ENCODE results near the gene ACHE. TPM values are rescaled to one million over a fixed set of nuclear protein-coding genes. Genes with fewer than 3 reads are reported as not detected.
A peak's percentile ranks its signal among the peaks of the same experiment; 100 is the strongest.
"Not testable (repeated sequence)": the region's sequence is repeated elsewhere in the genome, so short reads cannot be mapped to it uniquely, and the experiment has no call there.

Gene ACHE
- polyA plus RNA-seq, 3 donors: 3.4 to 6.7 (median 4.6) TPM

GRCh38 chr7:100867776-100868485 lies 27.8 kb downstream of the ACHE start:
- DNase-seq (ENCODE audit: extremely low read depth in 1 of 11, low read depth in 9 of 11, low spot score in 4 of 11): no peak

- DNase-seq (ENCODE audit: extremely low read depth in 1 of 11, low read depth in 9 of 11, low spot score in 4 of 11): peak; percentile 75 to 93 (median 90)
These were observed 28.5 kb downstream of the ACHE start, which contains the start of gene TRIP6 for GRCh38 chr7:100867040-100867775. TRIP6 (plus strand) TSS chr7:100867387; CDS start chr7:100867498, 111 bp downstream.

DNA sequence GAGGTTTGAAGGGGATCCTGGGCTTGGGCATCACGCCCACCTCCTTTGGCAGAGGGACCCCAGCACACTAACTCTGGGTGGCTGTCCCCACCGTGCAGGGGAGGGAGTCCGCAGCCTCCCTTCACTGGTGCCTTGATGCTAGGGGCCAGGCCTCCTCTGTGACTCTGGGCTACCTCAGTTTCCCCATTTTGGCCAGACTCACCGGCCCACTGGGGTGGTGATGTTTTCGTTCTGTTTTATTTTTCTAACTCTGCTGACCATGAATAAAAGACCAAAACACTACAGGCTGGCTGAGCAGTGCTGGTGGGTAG lies 29.0 kb downstream of the ACHE start:
- no peak for DNase-seq (ENCODE audit: extremely low read depth in 1 of 11, low read depth in 9 of 11, low spot score in 4 of 11)

GRCh38 chr7:100865938-100866728 lies 29.6 kb downstream of the ACHE start:
- DNase-seq (ENCODE audit: extremely low read depth in 1 of 11, low read depth in 9 of 11, low spot score in 4 of 11): no peak

- no peak for DNase-seq (ENCODE audit: extremely low read depth in 1 of 11, low read depth in 9 of 11, low spot score in 4 of 11)
These were observed 30.2 kb downstream of the ACHE start for GRCh38 chr7:100865372-100865911.

DNA sequence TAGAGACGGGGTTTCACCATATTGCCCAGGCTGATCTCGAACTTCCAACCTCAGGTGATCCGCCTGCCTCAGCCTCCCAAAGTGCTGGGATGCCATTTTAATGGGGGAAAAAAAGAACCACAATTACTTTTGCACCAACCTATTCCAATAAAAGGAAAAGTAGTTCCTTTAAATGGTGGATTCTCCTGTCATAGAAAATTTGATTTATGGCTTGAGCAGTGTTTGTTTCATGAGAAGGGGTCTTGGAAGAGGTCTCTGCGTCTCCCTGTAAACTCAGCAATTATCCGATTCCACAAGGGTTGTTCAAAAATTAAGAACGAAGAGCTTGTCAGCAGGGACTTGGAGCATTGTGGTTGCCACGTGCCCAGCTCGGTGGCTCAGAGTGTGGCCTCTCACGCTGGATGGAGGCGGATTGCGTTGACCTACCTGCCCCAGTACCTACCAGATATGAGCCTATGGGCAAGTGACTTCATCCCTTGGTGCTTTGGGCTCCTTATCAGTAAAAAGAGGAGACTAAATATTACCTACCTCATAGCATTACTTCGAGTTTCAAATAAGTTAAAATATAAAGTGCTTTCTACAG lies 31.3 kb downstream of the ACHE start:
- DNase-seq (ENCODE audit: extremely low read depth in 1 of 11, low read depth in 9 of 11, low spot score in 4 of 11): no peak

GRCh38 chr7:100863406-100863950 lies 32.2 kb downstream of the ACHE start:
- DNase-seq (ENCODE audit: extremely low read depth in 1 of 11, low read depth in 9 of 11, low spot score in 4 of 11): no peak

GRCh38 chr7:100861616-100861985 lies 34.1 kb downstream of the ACHE start:
- no peak for DNase-seq (ENCODE audit: extremely low read depth in 1 of 11, low read depth in 9 of 11, low spot score in 4 of 11)

GRCh38 chr7:100860702-100861615 lies 34.7 kb downstream of the ACHE start:
- DNase-seq (ENCODE audit: extremely low read depth in 1 of 11, low read depth in 9 of 11, low spot score in 4 of 11): no peak

GRCh38 chr7:100859856-100860255 lies 35.8 kb downstream of the ACHE start:
- DNase-seq (ENCODE audit: extremely low read depth in 1 of 11, low read depth in 9 of 11, low spot score in 4 of 11): no peak

GRCh38 chr7:100856871-100857282 lies 38.8 kb downstream of the ACHE start:
- no peak for DNase-seq (ENCODE audit: extremely low read depth in 1 of 11, low read depth in 9 of 11, low spot score in 4 of 11)

DNA sequence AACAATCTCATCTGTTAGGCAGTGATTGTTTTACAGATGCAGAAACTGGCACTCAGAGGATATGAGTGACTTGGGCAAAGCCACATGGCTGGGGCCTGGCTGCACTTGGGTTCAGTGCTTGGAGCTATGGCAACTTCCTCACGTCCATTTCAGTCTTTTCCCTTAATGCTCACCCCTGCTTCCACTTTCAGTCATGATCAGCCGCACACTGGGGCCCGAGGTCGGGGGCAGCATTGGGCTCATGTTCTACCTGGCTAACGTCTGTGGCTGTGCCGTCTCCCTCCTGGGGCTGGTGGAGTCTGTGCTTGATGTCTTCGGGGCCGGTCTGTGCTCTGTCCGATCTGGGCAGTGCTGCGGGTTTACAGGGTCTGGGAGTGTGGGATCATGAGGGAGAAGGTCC lies 40.2 kb downstream of the ACHE start:
- no peak for DNase-seq (ENCODE audit: extremely low read depth in 1 of 11, low read depth in 9 of 11, low spot score in 4 of 11)

DNA sequence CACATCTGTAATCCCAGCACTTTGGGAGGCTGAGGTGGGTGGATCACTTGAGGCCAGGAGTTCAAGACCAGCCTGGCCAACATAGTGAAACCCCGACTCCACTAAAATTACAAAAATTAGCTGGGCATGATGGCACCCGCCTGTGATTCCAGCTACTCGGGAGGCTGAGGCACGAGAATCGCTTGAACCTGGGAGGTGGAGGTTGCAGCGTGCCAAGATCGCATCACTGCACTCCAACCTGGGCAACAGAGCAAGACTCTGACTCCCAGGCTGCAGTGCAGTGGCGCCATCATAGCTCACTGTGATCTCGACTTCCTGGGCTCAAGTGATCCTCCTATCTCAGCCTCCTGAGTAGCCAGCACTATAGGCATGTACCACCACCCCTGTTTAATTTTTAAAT lies 40.8 kb downstream of the ACHE start:
- not testable (repeated sequence) for DNase-seq (ENCODE audit: extremely low read depth in 1 of 11, low read depth in 9 of 11, low spot score in 4 of 11)

- DNase-seq (ENCODE audit: extremely low read depth in 1 of 11, low read depth in 9 of 11, low spot score in 4 of 11): no peak
These were observed 41.4 kb downstream of the ACHE start for GRCh38 chr7:100854146-100854895.

DNA sequence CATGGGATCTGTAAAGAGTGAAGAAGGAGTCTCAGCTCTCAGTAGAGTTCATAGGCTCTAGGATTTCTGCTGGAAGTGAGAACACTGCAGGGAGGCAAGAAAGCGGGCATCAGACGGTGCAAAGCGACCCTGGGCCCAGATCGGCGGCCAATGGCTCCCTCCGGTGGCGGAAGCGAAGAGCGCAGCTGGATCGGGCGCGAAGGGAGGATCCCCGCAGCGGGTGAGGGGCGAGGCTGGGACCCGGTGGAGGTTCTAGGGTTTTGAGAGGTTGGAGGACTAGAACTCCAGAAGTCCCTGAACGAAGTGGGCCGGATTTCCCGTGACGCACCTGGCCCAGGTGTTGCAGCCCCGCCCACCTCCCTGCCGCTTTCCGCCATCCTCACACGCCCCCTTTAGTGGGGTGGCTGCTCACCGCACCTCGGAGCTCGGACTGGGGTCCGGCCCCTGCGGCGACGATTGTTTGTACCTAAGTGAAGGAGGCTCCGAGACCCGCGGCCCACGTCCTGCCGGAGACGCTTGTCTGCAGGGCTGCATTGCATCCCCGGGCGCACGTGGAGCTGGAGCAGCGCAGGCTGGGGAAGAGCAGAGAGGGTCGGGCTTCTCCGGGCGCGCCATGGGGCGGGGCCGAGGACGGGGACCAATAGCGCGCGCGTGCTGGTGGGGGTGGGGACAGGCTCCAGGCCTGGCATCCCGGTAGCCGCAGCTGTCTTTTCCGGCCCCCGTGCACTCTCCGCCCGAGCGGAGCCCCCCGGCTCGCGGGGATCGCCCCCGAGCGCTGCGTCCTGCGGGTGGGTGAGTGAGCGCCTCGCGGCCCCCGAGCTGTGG lies 43.4 kb downstream of the ACHE start, which contains the start of gene SLC12A9:
TSS of gene SLC12A9 (plus strand) at position 666 of the 825 bp plus-strand sequence. CDS start 1,485 bp downstream, outside the sequence.
- peak in 6 of 11 donors; percentile 74 to 86 (median 78) for DNase-seq (ENCODE audit: extremely low read depth in 1 of 11, low read depth in 9 of 11, low spot score in 4 of 11)

DNA sequence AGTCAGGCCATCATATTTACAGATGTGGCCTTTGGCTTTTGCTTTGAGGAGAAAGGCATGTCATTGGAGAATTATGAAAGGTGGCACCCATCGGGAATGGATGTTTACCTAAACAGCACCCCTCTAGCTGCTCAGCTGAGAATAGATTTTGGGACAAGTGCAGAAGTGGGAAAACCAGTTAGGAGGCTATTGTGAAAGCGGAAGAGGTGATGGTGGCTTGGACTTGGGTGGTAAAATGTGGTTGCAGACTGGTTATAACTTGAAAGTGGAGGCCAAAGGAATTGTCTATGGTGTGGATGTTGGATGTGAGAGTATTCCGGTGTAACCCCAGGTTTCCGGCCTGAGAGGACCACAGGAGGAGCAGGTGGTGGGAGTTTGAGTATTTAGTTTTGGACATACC lies 48.3 kb downstream of the ACHE start:
- DNase-seq (ENCODE audit: extremely low read depth in 1 of 11, low read depth in 9 of 11, low spot score in 4 of 11): no peak
